GM19463 (cell line): Measurements from ENCODE around the gene RPTOR.

ENCODE experiments used
- ATAC-seq: cut with Tn5 transposase; IDR thresholded peaks from one replicate; pipeline ENCODE4 v1.9.1; 2021; ENCODE audit warnings: mild to moderate bottlenecking, moderate library complexity; ENCODE audit not compliant: unreplicated experiment

The RPTOR gene

DNA sequence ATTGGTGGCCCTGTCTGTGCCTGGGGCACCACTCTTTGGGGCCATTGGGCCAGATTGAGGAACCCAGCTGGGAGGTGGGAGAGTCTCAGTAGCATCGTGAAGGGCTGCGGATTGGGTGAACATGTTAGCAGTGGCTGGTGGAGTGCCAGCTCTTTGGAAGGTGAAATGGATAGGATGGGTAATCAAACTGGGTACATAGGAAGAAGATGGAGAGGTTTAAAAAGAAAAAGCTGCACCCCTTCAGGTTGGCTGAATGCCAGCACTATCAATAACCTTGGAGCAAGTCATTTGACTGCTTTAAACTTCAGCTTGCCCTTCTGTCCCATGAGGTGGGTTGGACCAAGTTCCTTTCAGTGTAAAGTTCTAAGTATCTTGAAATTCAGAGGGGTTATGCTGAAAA lies 95.0 kb downstream of the RPTOR start:
- no peak for ATAC-seq

DNA sequence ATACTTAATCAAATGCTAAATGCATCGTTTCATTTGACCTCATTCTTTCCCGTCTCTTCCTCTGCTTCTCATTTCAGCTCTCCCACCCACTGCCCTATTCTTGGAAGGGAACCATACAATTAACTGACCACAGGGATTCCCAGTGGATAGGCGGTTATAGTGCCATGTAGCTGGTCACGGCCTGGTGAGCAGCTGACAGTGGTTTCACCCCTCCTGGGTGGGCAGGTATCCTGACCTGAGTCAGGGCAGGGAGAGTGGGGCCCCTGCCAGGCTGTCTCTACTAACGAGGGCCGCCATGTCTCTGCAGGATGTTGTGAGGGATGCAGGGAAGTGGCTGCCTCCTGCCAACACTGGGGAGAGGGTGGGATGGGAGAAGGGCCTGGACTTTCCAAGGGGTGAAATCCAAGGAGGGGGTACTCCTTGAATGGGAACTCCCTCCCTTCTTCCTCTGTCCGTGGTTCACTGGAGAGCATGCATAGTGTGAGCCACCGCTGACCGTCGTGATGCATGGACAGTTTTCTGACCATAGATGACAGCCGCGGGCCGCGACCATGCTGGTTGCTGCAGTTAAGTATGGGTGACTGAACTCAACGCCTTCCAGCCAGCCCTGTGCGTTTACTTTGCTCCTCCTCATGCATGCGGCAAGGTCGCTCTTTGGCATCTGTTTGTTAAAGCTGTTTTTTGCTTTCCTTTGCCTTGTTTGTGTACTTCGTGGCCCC lies 95.9 kb downstream of the RPTOR start:
- no peak for ATAC-seq

DNA sequence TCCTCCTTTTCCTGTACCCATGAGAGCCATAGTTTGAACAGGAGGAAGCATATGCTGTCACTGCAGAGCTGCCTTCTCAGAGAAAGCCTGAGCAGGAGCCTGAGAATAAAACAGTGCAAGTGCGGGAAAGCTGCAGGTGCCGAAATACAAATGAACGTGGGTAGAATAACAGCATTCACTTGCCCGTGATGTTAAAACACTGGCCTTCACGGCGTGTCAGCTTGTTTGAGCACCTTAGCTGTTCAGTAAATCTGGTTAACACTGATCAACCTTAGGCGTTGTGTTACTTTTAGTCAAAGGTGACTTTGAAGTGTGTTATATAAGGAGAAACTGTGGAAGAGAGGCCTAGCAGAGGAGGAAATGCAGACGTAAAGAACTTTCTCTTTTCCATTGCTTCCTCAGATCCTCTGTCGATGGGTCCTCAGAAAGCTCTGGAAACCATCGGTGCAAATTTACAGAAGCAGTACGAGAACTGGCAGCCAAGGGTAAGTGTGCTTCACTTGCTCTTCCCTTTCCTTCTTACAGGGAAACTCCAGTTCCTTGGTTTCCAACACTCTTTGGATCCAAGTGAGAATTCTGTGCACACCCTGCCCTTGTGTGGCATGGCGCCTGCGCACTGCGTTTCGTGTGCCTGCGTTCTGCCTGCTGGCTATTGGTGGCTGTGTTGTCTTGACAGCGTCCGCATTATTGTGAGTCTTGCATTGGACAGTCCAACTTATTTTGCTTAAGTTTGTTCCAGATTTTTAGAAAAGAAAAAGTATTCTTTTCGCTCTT lies 98.9 kb downstream of the RPTOR start:
- ATAC-seq = no peak

DNA sequence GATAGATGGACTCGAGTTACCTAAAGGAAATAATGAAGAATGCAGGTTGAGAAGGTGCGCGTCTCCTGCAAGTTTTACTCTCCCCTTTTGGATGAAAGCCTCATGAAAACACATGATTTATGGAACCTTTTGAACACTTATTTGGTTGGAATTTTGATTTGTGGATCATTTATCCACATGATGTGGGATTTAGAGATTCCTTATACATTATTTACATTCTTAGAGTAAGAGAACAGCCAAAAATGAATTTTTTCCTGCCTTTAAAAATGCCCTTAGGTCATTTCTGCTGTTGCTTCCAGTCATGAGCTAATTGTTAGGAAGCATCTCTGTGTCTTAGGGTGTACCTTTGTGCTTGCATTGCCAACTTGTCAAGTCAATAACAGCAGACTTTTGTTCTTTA lies 99.9 kb downstream of the RPTOR start:
- no peak for ATAC-seq

- no peak for ATAC-seq
Measured at GRCh38 chr17:80645706-80646325, 101.2 kb downstream of the RPTOR start.

- ATAC-seq = no peak
Measured at GRCh38 chr17:80646328-80646727, 101.7 kb downstream of the RPTOR start.

GRCh38 chr17:80647746-80648145 lies 103.1 kb downstream of the RPTOR start:
- ATAC-seq = no peak

DNA sequence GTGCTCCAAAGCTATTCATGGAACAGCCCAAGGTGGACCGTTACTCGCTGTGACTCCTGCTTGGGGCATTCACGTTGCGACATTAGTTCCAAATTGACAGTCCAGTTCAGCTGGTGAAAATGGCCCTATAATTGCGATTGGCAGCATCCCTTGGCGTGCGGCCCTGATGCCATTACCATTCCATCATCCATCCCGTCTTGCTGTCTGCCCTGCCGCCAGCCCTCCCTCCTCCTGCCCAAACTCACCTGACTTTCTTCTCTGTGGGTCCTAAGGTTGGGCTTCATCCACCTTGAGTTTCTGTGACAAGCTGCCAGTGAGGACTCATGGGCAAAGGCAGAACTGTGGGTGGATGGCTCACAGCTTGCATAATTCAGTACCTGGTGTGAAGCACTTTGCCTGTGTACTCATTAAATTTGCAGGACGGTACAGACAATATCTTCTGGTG lies 104.6 kb downstream of the RPTOR start:
- ATAC-seq = no peak

DNA sequence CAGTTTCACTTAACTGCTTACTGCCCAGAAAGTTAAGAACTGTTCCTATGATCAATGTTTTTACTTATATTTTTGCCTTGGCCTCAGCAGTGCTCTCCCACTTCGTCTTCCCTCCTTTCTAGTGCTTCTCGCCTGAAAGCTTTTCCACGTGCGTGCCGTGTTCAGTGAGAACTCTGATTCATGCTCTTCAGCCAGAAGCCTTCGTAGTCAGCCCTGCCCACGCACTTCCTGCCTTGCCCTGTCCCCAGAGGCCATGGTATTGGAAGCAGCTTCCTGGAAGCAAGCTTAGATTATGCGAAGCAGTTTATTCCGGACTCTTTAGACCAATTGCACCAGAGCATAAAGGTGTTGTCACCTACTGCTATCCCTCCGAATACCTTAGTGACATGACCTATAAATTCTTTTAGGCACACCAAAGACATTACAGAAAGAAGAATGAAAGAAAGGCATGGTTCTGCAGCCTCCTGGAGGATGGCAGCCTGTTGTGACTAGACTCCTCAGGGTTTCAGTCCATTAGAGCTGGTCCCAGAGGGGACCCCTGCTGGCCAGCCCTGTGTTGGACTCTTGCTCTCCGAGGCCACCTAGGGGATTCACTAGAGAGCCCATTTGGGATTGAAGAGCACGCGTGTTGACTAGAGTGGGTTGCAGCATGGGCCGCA lies 105.2 kb downstream of the RPTOR start:
- ATAC-seq = no peak

- ATAC-seq = no peak
Measured at GRCh38 chr17:80650331-80650672, 105.7 kb downstream of the RPTOR start.

- ATAC-seq = no peak
Measured at GRCh38 chr17:80650751-80651518, 106.3 kb downstream of the RPTOR start.

GRCh38 chr17:80652756-80653330 lies 108.2 kb downstream of the RPTOR start:
- ATAC-seq = no peak

DNA sequence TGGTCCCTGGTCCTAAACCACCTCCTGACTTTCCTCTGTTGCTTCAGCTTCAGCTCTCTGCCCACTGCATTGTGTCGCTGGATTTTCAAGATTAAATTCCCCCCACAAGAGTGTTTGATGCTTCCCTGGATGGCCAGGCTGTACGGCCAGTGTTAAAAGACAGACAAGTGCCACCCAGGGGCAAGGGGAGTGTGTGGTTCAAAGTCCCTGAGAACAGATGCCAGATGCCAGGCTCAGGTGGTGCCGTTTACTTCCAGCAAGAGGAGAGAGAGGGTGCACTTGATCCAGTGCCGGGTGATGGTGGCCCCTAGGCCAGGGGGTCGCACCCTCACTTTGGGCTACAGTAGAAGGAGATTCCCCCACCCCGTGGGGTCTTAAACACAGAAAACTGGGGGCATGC lies 109.2 kb downstream of the RPTOR start:
- no peak for ATAC-seq

GRCh38 chr17:80655608-80656007 lies 111.0 kb downstream of the RPTOR start:
- no peak for ATAC-seq

GRCh38 chr17:80656590-80656989 lies 112.0 kb downstream of the RPTOR start:
- no peak for ATAC-seq

GRCh38 chr17:80657561-80657960 lies 112.9 kb downstream of the RPTOR start:
- ATAC-seq = no peak

DNA sequence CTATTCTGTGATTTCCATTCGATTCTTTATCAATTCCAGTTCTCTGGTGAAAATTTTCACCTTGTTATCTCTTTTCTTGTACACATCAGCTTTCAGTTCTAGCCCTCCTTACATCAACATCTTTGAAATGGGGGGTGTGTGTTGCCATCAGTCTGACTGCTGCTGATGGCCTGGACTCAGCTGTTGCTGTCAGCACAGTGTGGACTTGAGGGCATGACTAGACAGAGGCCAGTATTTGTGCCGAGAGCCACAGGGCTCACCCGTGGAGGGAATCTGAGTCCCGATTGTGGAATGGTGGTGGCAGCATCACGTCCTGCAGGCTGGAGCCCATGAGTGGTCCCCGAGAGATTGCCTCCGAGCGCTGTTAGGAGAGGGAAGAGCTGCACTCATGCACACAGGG lies 114.2 kb downstream of the RPTOR start:
- no peak for ATAC-seq

DNA sequence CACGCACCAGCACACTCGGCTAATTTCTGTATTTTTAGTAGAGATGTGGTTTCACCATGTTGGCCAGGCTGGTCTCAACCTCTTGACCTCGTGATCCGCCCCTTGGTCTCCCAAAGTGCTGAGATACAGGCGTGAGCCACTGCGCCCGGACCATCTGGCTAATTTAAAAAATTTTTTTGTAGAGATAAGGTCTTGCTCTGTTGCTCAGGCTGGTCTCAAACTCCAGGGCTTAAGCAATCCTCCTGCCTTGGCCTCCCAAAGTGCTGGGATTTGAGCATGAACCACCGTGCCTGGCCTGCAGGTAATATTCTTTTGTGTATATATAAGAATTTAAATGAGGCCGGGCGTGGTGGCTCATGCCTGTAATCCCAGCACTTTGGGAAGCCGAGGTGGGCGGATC lies 115.0 kb downstream of the RPTOR start:
- ATAC-seq = no peak

DNA sequence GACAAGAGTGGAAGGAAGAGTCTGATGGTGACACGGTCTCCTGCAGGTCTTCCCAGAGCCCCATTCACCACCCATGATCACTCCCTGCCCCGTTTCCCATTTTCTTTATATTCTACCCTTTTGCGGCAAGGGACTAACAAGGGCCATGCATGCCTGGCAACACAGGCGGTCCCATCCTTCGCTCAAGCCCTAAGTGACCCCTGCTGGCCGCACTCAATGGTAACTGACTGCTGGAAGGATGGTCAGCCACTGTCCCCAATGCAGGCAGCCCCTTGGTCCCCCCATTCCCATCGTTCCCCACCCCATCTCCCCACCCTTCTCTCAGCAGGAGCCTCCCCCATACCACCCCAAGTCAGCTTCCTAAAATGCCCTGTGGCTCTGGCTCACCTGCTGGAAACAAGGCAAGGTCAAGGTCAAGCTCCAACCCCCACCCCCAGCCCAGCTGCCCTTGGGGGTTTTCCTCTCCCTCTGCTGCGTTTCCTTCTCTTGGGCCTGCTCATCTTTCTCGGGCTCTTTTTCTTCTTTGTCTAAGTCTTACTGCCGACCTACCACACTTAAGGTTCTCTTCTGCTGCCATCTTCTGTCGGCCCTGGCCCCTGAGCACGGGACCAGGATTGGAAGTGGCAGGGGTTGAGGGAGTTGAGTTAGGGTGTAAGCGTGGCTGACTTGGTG lies 116.0 kb downstream of the RPTOR start:
- no peak for ATAC-seq

DNA sequence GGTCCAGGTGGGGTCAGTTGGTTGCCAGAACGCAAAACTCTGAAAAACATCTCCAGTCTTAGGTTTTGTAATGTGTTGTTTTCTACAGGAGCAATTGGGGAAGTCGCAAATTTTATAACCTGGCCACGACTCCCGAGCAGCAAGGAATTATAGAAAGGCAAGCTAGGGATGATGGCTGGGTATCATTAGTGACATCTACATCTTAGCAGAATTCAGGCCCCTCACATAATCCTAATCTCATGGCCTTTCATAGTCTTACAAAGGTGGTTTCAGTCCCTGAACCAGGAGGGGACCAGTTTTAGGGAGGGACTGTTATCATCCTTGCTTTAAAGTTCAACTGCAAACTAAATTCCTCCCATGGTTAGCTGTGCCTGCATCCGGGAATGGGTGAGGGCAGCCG lies 117.9 kb downstream of the RPTOR start:
- ATAC-seq = no peak
